ENCODE results near the gene BLOC1S6. TPM values are rescaled to one million over a fixed set of nuclear protein-coding genes. Genes with fewer than 3 reads are reported as not detected.

Gene BLOC1S6
- total and polyA plus RNA-seq, 5 experiments from 2014 or later, result 50.9 to 62.1 (median 58.8) TPM

GRCh38 chr15:45594835-45595530, 7.8 kb downstream of the BLOC1S6 start:
- POLR2A ChIA-PET, result no interaction called here
- no peak overlapping the region for H3K4me3 Mint-ChIP-seq

GRCh38 chr15:45603881-45604280, 16.7 kb downstream of the BLOC1S6 start:
- POLR2A ChIA-PET, result no interaction called here
- Mint-ChIP-seq H3K27me3 (no peaks in the 10 kb centered on the region), H3K36me3 (peaks cover 0 to 46% (median 3%) of the 10 kb centered on the region in 3 donors), H3K9me3 (no peaks in the 10 kb centered on the region), H3K27ac (peak overlapping the region in 1 of 10 donors; percentile 61), H3K4me3 (no peak overlapping the region), H3K4me1 (peaks cover 2 to 41% (median 11%) of the 10 kb centered on the region in 4 donors)
- no peak for ATAC-seq
- no peak for DNase-seq

More at GRCh38 chr15:45594835-45595530, 7.8 kb downstream of the BLOC1S6 start:
- Mint-ChIP-seq H3K9me3 (peaks cover 0 to 2% (median 0%) of the 10 kb centered on the region in 9 donors), H3K27ac (peak overlapping the region in 1 of 10 donors; percentile 41), H3K4me1 (peaks cover 0 to 40% (median 17%) of the 10 kb centered on the region in 4 donors), H3K27me3 (no peaks in the 10 kb centered on the region), H3K36me3 (peaks cover 0 to 45% (median 26%) of the 10 kb centered on the region in 3 donors)
- ATAC-seq (no peak), DNase-seq (no peak)

- no peak for DNase-seq
- no peaks in the 10 kb centered on the region for H3K27me3 Mint-ChIP-seq
- no peaks in the 10 kb centered on the region for H3K9me3 Mint-ChIP-seq
- H3K4me1 Mint-ChIP-seq, result peaks cover 2 to 41% (median 11%) of the 10 kb centered on the region in 4 donors
- POLR2A ChIA-PET, result no interaction called here
- H3K4me3 Mint-ChIP-seq, result no peak overlapping the region
- H3K27ac Mint-ChIP-seq, result peak overlapping the region in 4 of 10 donors; percentile 30 to 61 (median 54)
- H3K36me3 Mint-ChIP-seq, result peaks cover 0 to 50% (median 3%) of the 10 kb centered on the region in 3 donors
- no peak for ATAC-seq
These were observed 17.1 kb downstream of the BLOC1S6 start for GRCh38 chr15:45604326-45604725.

GRCh38 chr15:45606413-45606812, 19.2 kb downstream of the BLOC1S6 start:
- ATAC-seq (no peak), DNase-seq (no peak)
- Mint-ChIP-seq H3K4me3 (no peak overlapping the region), H3K9me3 (no peaks in the 10 kb centered on the region), H3K4me1 (peaks cover 2 to 33% (median 8%) of the 10 kb centered on the region in 4 donors), H3K27ac (peak overlapping the region in 2 of 10 donors; percentile 37 to 49), H3K36me3 (peaks cover 0 to 51% (median 3%) of the 10 kb centered on the region in 3 donors), H3K27me3 (no peaks in the 10 kb centered on the region)
- POLR2A ChIA-PET, result no interaction called here

GRCh38 chr15:45606841-45607240, 19.7 kb downstream of the BLOC1S6 start:
- no peak overlapping the region for H3K4me3 Mint-ChIP-seq
- no peaks in the 10 kb centered on the region for H3K9me3 Mint-ChIP-seq
- peak overlapping the region in 1 of 10 donors; percentile 49 for H3K27ac Mint-ChIP-seq
- DNase-seq (no peak), ATAC-seq (no peak)
- peaks cover 0 to 49% (median 3%) of the 10 kb centered on the region in 3 donors for H3K36me3 Mint-ChIP-seq
- no peaks in the 10 kb centered on the region for H3K27me3 Mint-ChIP-seq
- POLR2A ChIA-PET, result no interaction called here
- peaks cover 2 to 31% (median 8%) of the 10 kb centered on the region in 4 donors for H3K4me1 Mint-ChIP-seq

GRCh38 chr15:45611305-45611704, 24.1 kb downstream of the BLOC1S6 start:
- Mint-ChIP-seq H3K27ac (peak overlapping the region in 1 of 10 donors; percentile 76), H3K9me3 (no peaks in the 10 kb centered on the region), H3K4me1 (peaks cover 0 to 6% (median 3%) of the 10 kb centered on the region in 4 donors), H3K4me3 (no peak overlapping the region), H3K36me3 (peaks cover 0 to 22% (median 3%) of the 10 kb centered on the region in 3 donors), H3K27me3 (no peaks in the 10 kb centered on the region)
- POLR2A ChIA-PET, result no interaction called here
- DNase-seq (no peak), ATAC-seq (no peak)

GRCh38 chr15:45612790-45613415, 25.7 kb downstream of the BLOC1S6 start:
- Mint-ChIP-seq H3K36me3 (peaks cover 0 to 11% (median 3%) of the 10 kb centered on the region in 3 donors), H3K27me3 (no peaks in the 10 kb centered on the region), H3K4me1 (peaks cover 0 to 3% (median under 1%) of the 10 kb centered on the region in 4 donors), H3K27ac (no peak overlapping the region), H3K4me3 (no peak overlapping the region), H3K9me3 (no peaks in the 10 kb centered on the region)
- POLR2A ChIA-PET, result no interaction called here
- ATAC-seq (no peak), DNase-seq (no peak)

- H3K9me3 Mint-ChIP-seq, result no peaks in the 10 kb centered on the region
- no peak overlapping the region for H3K4me3 Mint-ChIP-seq
- DNase-seq (no peak), ATAC-seq (no peak)
- no peaks in the 10 kb centered on the region for H3K36me3 Mint-ChIP-seq
- peaks cover 0 to 3% (median under 1%) of the 10 kb centered on the region in 4 donors for H3K4me1 Mint-ChIP-seq
- H3K27me3 Mint-ChIP-seq, result no peaks in the 10 kb centered on the region
- H3K27ac Mint-ChIP-seq, result no peak overlapping the region
- POLR2A ChIA-PET, result no interaction called here
These were observed 29.7 kb downstream of the BLOC1S6 start for GRCh38 chr15:45616901-45617323.

- H3K36me3 Mint-ChIP-seq, result peaks cover 0 to 4% (median 0%) of the 10 kb centered on the region in 3 donors
- H3K27ac Mint-ChIP-seq, result no peak overlapping the region
- H3K27me3 Mint-ChIP-seq, result no peaks in the 10 kb centered on the region
- peak in 4 of 10 donors; percentile 9 to 65 (median 23) for DNase-seq
- no peak overlapping the region for H3K4me3 Mint-ChIP-seq
- peak; percentile 23 to 49 for ATAC-seq
- H3K9me3 Mint-ChIP-seq, result peaks cover 0 to 7% (median 0%) of the 10 kb centered on the region in 9 donors
- H3K4me1 Mint-ChIP-seq, result peaks cover 0 to 3% (median 0%) of the 10 kb centered on the region in 4 donors
- POLR2A ChIA-PET, result interaction anchor here (0.6 to 0.7 kb wide), 2 partner anchors 16 to 209 kb away, joined by 4 to 6 read pairs; partner anchors contain the start of gene SQOR
These were observed 31.6 kb downstream of the BLOC1S6 start for GRCh38 chr15:45618813-45619212.

GRCh38 chr15:45628136-45628535, 41.0 kb downstream of the BLOC1S6 start:
- H3K9me3 Mint-ChIP-seq, result peaks cover 9 to 43% (median 22%) of the 10 kb centered on the region in 9 donors
- no peaks in the 10 kb centered on the region for H3K27me3 Mint-ChIP-seq
- no peak overlapping the region for H3K27ac Mint-ChIP-seq
- POLR2A ChIA-PET, result no interaction called here
- peaks cover 3 to 7% (median 6%) of the 10 kb centered on the region in 4 donors for H3K4me1 Mint-ChIP-seq
- no peak overlapping the region for H3K4me3 Mint-ChIP-seq
- peaks cover 0 to 21% (median 9%) of the 10 kb centered on the region in 3 donors for H3K36me3 Mint-ChIP-seq
- no peak for ATAC-seq
- no peak for DNase-seq

GRCh38 chr15:45630917-45631691, 43.9 kb downstream of the BLOC1S6 start:
- H3K36me3 Mint-ChIP-seq, result peaks cover 0 to 17% (median 0%) of the 10 kb centered on the region in 3 donors
- H3K4me3 Mint-ChIP-seq, result peak overlapping the region in 1 of 10 donors; percentile 22
- peaks cover 7 to 21% (median 15%) of the 10 kb centered on the region in 4 donors for H3K4me1 Mint-ChIP-seq
- peak overlapping the region in 2 of 10 donors; percentile 64 to 71 for H3K27ac Mint-ChIP-seq
- H3K27me3 Mint-ChIP-seq, result no peaks in the 10 kb centered on the region
- ATAC-seq (no peak), DNase-seq (no peak)
- peaks cover 3 to 19% (median 16%) of the 10 kb centered on the region in 9 donors for H3K9me3 Mint-ChIP-seq
- POLR2A ChIA-PET, result interaction anchor here (0.6 kb wide), 1 partner anchor 153 kb away, joined by 3 read pairs; no protein-coding TSS in a partner anchor

- ATAC-seq, result no peak
- POLR2A ChIA-PET, result no interaction called here
These were observed 44.6 kb downstream of the BLOC1S6 start for GRCh38 chr15:45631776-45632175.

More at GRCh38 chr15:45631776-45632175, 44.6 kb downstream of the BLOC1S6 start:
- H3K27ac Mint-ChIP-seq, result peak overlapping the region in 3 of 10 donors; percentile 1 to 71 (median 19)
- no peak for DNase-seq
- H3K4me1 Mint-ChIP-seq, result peaks cover 7 to 24% (median 17%) of the 10 kb centered on the region in 4 donors
- no peak overlapping the region for H3K4me3 Mint-ChIP-seq
- H3K36me3 Mint-ChIP-seq, result peaks cover 0 to 10% (median 0%) of the 10 kb centered on the region in 3 donors
- H3K9me3 Mint-ChIP-seq, result peaks cover 3 to 12% (median 9%) of the 10 kb centered on the region in 9 donors
- H3K27me3 Mint-ChIP-seq, result no peaks in the 10 kb centered on the region

Measured in naive thymus-derived CD8-positive, alpha-beta T cell (primary cell).